Subcutaneous preadipocyte (primary cell): Measurements from ENCODE around the gene SPATC1L. TPM values are rescaled to one million over a fixed set of nuclear protein-coding genes. Genes with fewer than 3 reads are reported as not detected.

Source experiments
- total RNA-seq: library from RNA; depleted of rRNA; stranded (reverse); fragments of >200 nt; gene quantifications from 2 replicates; pipeline ENCODE4 v1.2.3, GENCODE V29; 2012

SPATC1L gene
- total RNA-seq, result 7.6 and 15.4 TPM in 2 replicates

DNA sequence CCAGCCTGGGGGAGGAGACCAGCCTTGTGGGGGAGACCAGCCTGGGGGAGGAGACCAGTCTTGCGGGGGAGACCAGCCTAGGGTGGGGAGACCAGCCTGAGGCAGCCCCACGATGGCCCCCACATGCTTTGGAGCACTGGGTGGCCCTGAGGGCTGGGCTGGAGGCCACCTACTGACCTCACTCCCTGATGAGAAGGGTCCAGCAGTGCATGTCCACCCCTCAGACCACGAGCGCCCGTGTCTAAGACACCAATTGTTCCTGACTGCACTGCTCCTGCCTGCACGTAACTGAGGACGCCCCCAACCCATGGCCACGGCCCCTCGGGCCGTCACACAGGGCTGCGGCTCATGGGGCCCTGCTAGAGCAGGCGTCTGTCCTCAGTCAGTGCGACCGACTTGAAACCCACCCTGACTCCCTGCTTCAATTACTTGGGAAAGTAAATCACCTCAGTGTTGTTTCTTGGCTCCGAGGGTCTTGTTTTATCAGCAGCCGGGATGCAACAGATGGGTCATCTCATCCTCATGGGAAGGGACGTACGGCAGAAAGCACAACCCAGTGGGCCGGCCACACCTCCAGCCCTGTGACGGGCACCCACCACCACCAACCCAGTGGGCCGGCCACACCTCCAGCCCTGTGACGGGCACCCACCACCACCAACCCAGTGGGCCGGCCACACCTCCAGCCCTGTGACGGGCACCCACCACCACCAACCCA, at the start of gene SPATC1L:
SPATC1L (minus strand) TSS at position 550 of the 715 bp plus-strand sequence. CDS start 1,643 bp downstream, outside the sequence.

DNA sequence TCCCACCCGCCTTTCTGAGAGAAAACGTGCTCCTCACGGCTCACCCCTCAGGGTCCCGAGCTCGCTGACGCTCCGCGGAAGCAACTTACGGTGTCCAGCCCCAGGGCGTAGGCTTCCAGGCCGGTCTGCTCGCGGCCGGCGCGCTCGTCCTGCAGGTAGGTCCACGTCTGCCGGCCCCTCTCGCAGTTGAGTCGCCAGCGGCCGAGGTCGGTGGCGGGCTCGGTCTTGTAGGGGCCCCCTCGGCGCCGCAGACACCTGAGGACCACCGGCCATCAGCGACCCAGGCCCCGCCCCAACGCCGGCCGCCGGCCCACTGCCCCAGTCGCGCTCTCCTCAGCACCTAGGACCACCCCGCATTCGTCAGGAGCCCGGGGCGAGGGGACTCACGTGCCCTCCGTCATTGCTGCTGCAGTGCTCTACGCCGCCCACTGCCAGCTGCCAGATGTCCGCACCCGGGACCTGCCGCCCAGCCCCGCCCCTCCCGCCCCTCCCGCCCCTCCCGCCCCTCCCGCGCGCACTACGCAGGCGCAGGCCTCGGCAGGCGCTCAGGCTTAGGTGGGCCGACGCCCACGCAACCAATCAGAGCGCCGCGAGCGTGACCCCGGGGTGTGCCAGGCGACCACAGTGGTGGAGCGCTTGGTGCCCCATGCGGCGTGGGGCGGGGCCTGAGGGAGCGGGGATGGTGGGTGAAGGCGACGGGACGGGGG, 44.2 kb upstream of the SPATC1L start, which contains the start of gene LSS:
LSS (minus strand) TSS at position 430 of the 707 bp plus-strand sequence; CDS start at position 401, 29 bp downstream.

DNA sequence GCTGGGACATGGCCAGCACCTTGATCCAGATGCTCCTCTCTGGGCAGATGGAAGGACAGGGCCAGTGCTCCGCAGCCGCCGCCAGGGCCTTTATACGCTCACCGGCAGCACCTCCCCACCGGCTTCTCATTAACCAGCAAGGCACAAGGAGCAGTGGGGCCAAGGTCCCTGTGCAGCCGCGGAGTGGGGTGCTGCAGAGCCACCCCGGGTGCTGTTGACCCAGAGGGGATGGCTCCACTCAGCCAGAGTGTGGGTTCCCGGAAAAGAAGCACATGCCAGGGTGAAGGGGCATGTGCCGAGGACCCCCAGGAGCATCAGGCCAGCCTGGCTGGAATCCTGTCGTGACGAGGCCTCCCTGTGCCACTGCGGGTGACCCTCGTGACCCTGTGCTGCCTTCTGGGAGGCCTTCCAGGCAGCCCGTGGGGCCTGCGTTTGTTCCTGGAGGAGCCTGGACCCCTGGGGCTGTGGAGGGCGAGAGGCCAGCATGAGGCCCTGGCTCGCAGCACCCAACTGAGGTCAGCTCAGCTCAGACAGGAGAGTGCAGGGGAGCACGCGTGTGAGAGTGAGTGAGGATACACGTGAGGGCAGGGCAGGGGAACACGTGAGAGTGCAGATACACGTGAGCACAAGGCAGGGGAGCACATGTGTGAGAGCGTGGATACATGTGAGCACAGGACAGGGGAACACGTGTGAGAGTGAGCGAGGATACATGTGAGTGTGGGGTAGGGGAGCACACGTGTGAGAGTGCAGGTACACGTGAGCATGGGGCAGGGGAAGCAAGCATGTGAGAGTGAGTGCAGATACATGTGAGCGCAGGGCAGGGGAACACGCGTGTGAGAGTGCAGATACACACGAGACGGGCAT, 28.5 kb downstream of the SPATC1L start, which contains the start of gene FTCD:
FTCD (minus strand) TSS at position 66 of the 864 bp plus-strand sequence; CDS start at position 10, 56 bp downstream.

Other genes starting within 250 kb of the SPATC1L start
- 2,104 and 2,703 TPM in 2 replicates for gene COL6A1, start 202.7 kb downstream of the SPATC1L start, total RNA-seq
- gene COL6A2, start 86.3 kb downstream of the SPATC1L start, total RNA-seq, result 1,641 and 2,374 TPM in 2 replicates
- 0.37 TPM in 1 of 2 replicates, not detected in the other for gene FTCD, start 28.9 kb downstream of the SPATC1L start, total RNA-seq
- gene LSS, start 44.3 kb upstream of the SPATC1L start, total RNA-seq, result 94.8 and 122 TPM in 2 replicates
- 66.1 and 88.0 TPM in 2 replicates for gene MCM3AP, start 101.2 kb upstream of the SPATC1L start, total RNA-seq
- gene YBEY, start 101.9 kb upstream of the SPATC1L start, total RNA-seq, result 11.8 and 11.9 TPM in 2 replicates
- gene C21orf58, start 139.4 kb upstream of the SPATC1L start, total RNA-seq, result 5.9 and 10.9 TPM in 2 replicates
- 23.5 and 34.4 TPM in 2 replicates for gene PCNT, start 139.7 kb upstream of the SPATC1L start, total RNA-seq